ENCODE measurements around the gene CHD6.

Gene CHD6

GRCh38 chr20:41454250-41454649, 163.9 kb downstream of the CHD6 start:
- TF ChIP-seq ZNF274 (IDR thresholded peaks at IDR 0.05; ENCODE audit: low read depth, low read length): no peak
- no peak for TF ChIP-seq SUZ12 (IDR thresholded peaks at IDR 0.05; ENCODE audit: extremely low read depth, insufficient read depth, insufficient read length)
- TF ChIP-seq YY1 (IDR thresholded peaks at IDR 0.05; ENCODE audit: insufficient read depth, insufficient read length): no peak
- H3K4me1 ChIP-seq (ENCODE audit: insufficient read depth, insufficient read length): no peaks in the 10 kb centered on the region
- no peaks in the 10 kb centered on the region for H3K9me3 ChIP-seq (ENCODE audit: insufficient read depth, low read length)
- H3K4me3 ChIP-seq (ENCODE audit: insufficient read length, low read depth): no peak overlapping the region
- H3K36me3 ChIP-seq (ENCODE audit: insufficient read depth, insufficient read length, low read length): peaks cover 78% of the 10 kb centered on the region
- no peak for DNase-seq (ENCODE audit: low read depth, low spot score)
- H3K9ac ChIP-seq (ENCODE audit: insufficient read length, low read depth): no peak overlapping the region
- no peaks in the 10 kb centered on the region for H3K27me3 ChIP-seq (ENCODE audit: insufficient read depth, insufficient read length)

- no peak overlapping the region for H3K4me3 ChIP-seq (ENCODE audit: insufficient read length, low read depth)
- peaks cover 82% of the 10 kb centered on the region for H3K36me3 ChIP-seq (ENCODE audit: insufficient read depth, insufficient read length, low read length)
- DNase-seq (ENCODE audit: low read depth, low spot score): no peak
These were observed 164.9 kb downstream of the CHD6 start for GRCh38 chr20:41453010-41453950.

GRCh38 chr20:41452226-41452625, 166.0 kb downstream of the CHD6 start:
- no peak overlapping the region for H3K4me3 ChIP-seq (ENCODE audit: insufficient read length, low read depth)
- no peaks in the 10 kb centered on the region for H3K9me3 ChIP-seq (ENCODE audit: insufficient read depth, low read length)
- H3K4me1 ChIP-seq (ENCODE audit: insufficient read depth, insufficient read length): no peaks in the 10 kb centered on the region
- H3K9ac ChIP-seq (ENCODE audit: insufficient read length, low read depth): no peak overlapping the region
- no peaks in the 10 kb centered on the region for H3K27me3 ChIP-seq (ENCODE audit: insufficient read depth, insufficient read length)
- DNase-seq (ENCODE audit: low read depth, low spot score): no peak
- peaks cover 86% of the 10 kb centered on the region for H3K36me3 ChIP-seq (ENCODE audit: insufficient read depth, insufficient read length, low read length)
- no peak for TF ChIP-seq ZNF274 (IDR thresholded peaks at IDR 0.05; ENCODE audit: low read depth, low read length)
- TF ChIP-seq SUZ12 (IDR thresholded peaks at IDR 0.05; ENCODE audit: extremely low read depth, insufficient read depth, insufficient read length): no peak
- TF ChIP-seq YY1 (IDR thresholded peaks at IDR 0.05; ENCODE audit: insufficient read depth, insufficient read length): no peak

More at GRCh38 chr20:41453010-41453950, 164.9 kb downstream of the CHD6 start:
- Histone ChIP-seq H3K9ac (ENCODE audit: insufficient read length, low read depth) (no peak overlapping the region), H3K27me3 (ENCODE audit: insufficient read depth, insufficient read length) (no peaks in the 10 kb centered on the region), H3K4me1 (ENCODE audit: insufficient read depth, insufficient read length) (no peaks in the 10 kb centered on the region), H3K9me3 (ENCODE audit: insufficient read depth, low read length) (no peaks in the 10 kb centered on the region)
- no peak for TF ChIP-seq SUZ12 (IDR thresholded peaks at IDR 0.05; ENCODE audit: extremely low read depth, insufficient read depth, insufficient read length)

- no peak for TF ChIP-seq YY1 (IDR thresholded peaks at IDR 0.05; ENCODE audit: insufficient read depth, insufficient read length)
- TF ChIP-seq SUZ12 (IDR thresholded peaks at IDR 0.05; ENCODE audit: extremely low read depth, insufficient read depth, insufficient read length): no peak
- no peak for TF ChIP-seq ZNF274 (IDR thresholded peaks at IDR 0.05; ENCODE audit: low read depth, low read length)
- H3K4me1 ChIP-seq (ENCODE audit: insufficient read depth, insufficient read length): no peaks in the 10 kb centered on the region
- H3K4me3 ChIP-seq (ENCODE audit: insufficient read length, low read depth): no peak overlapping the region
- no peaks in the 10 kb centered on the region for H3K9me3 ChIP-seq (ENCODE audit: insufficient read depth, low read length)
- no peak overlapping the region for H3K9ac ChIP-seq (ENCODE audit: insufficient read length, low read depth)
- no peaks in the 10 kb centered on the region for H3K27me3 ChIP-seq (ENCODE audit: insufficient read depth, insufficient read length)
- H3K36me3 ChIP-seq (ENCODE audit: insufficient read depth, insufficient read length, low read length): peaks cover 84% of the 10 kb centered on the region
- DNase-seq (ENCODE audit: low read depth, low spot score): no peak
These were observed 171.2 kb downstream of the CHD6 start for GRCh38 chr20:41447006-41447405.

- no peak overlapping the region for H3K9ac ChIP-seq (ENCODE audit: insufficient read length, low read depth)
- H3K36me3 ChIP-seq (ENCODE audit: insufficient read depth, insufficient read length, low read length): peaks cover 84% of the 10 kb centered on the region
- no peak for TF ChIP-seq ZNF274 (IDR thresholded peaks at IDR 0.05; ENCODE audit: low read depth, low read length)
- TF ChIP-seq SUZ12 (IDR thresholded peaks at IDR 0.05; ENCODE audit: extremely low read depth, insufficient read depth, insufficient read length): no peak
- TF ChIP-seq YY1 (IDR thresholded peaks at IDR 0.05; ENCODE audit: insufficient read depth, insufficient read length): no peak
- H3K4me3 ChIP-seq (ENCODE audit: insufficient read length, low read depth): no peak overlapping the region
- no peaks in the 10 kb centered on the region for H3K9me3 ChIP-seq (ENCODE audit: insufficient read depth, low read length)
- DNase-seq (ENCODE audit: low read depth, low spot score): no peak
- no peaks in the 10 kb centered on the region for H3K4me1 ChIP-seq (ENCODE audit: insufficient read depth, insufficient read length)
- H3K27me3 ChIP-seq (ENCODE audit: insufficient read depth, insufficient read length): no peaks in the 10 kb centered on the region
These were observed 171.7 kb downstream of the CHD6 start for GRCh38 chr20:41446456-41446855.

- no peaks in the 10 kb centered on the region for H3K4me1 ChIP-seq (ENCODE audit: insufficient read depth, insufficient read length)
These were observed 173.4 kb downstream of the CHD6 start for GRCh38 chr20:41444821-41445220.

GRCh38 chr20:41443691-41444090, 174.5 kb downstream of the CHD6 start:
- Histone ChIP-seq H3K36me3 (ENCODE audit: insufficient read depth, insufficient read length, low read length) (peaks cover 79% of the 10 kb centered on the region), H3K4me3 (ENCODE audit: insufficient read length, low read depth) (no peak overlapping the region), H3K27me3 (ENCODE audit: insufficient read depth, insufficient read length) (no peaks in the 10 kb centered on the region), H3K9ac (ENCODE audit: insufficient read length, low read depth) (no peak overlapping the region), H3K4me1 (ENCODE audit: insufficient read depth, insufficient read length) (no peaks in the 10 kb centered on the region), H3K9me3 (ENCODE audit: insufficient read depth, low read length) (no peaks in the 10 kb centered on the region)
- no peak for TF ChIP-seq YY1 (IDR thresholded peaks at IDR 0.05; ENCODE audit: insufficient read depth, insufficient read length)
- no peak for TF ChIP-seq SUZ12 (IDR thresholded peaks at IDR 0.05; ENCODE audit: extremely low read depth, insufficient read depth, insufficient read length)
- TF ChIP-seq ZNF274 (IDR thresholded peaks at IDR 0.05; ENCODE audit: low read depth, low read length): no peak
- no peak for DNase-seq (ENCODE audit: low read depth, low spot score)

More at GRCh38 chr20:41444821-41445220, 173.4 kb downstream of the CHD6 start:
- no peaks in the 10 kb centered on the region for H3K9me3 ChIP-seq (ENCODE audit: insufficient read depth, low read length)
- no peak overlapping the region for H3K4me3 ChIP-seq (ENCODE audit: insufficient read length, low read depth)
- TF ChIP-seq ZNF274 (IDR thresholded peaks at IDR 0.05; ENCODE audit: low read depth, low read length) (no peak), YY1 (IDR thresholded peaks at IDR 0.05; ENCODE audit: insufficient read depth, insufficient read length) (no peak), SUZ12 (IDR thresholded peaks at IDR 0.05; ENCODE audit: extremely low read depth, insufficient read depth, insufficient read length) (no peak)
- H3K9ac ChIP-seq (ENCODE audit: insufficient read length, low read depth): no peak overlapping the region
- DNase-seq (ENCODE audit: low read depth, low spot score): no peak
- H3K36me3 ChIP-seq (ENCODE audit: insufficient read depth, insufficient read length, low read length): peaks cover 78% of the 10 kb centered on the region
- no peaks in the 10 kb centered on the region for H3K27me3 ChIP-seq (ENCODE audit: insufficient read depth, insufficient read length)

Data from NT2/D1 (cell line).